Effector memory CD8-positive, alpha-beta T cell (primary cell): ENCODE measurements around the gene SUGCT.

ENCODE experiments used
- ATAC-seq: fragments of 150-1000 bp; cut with Tn5 transposase; replicated peaks from 2 replicates; pipeline ENCODE4 v1.10.0; 2021; ENCODE audit warnings: mild to moderate bottlenecking, moderate library complexity
- DNase-seq, 3 experiments: peaks; one replicate each; pipeline ENCODE4 v3.0.0; 2021
- H3K27ac Mint-ChIP-seq, 2 donors: one replicate each; pipeline ENCODE4 v1.8.0; 2022; ENCODE audit warnings: mild to moderate bottlenecking in 2 of 2, mixed read lengths in 2 of 2, moderate library complexity in 2 of 2
- H3K27me3 Mint-ChIP-seq, 2 donors: one replicate each; pipeline ENCODE4 v1.8.0; 2022; ENCODE audit warnings: mixed read lengths in 2 of 2
- H3K36me3 Mint-ChIP-seq: one replicate; pipeline ENCODE4 v1.8.0; 2022; ENCODE audit warnings: mild to moderate bottlenecking, moderate library complexity, mixed read lengths; ENCODE audit not compliant: insufficient read depth
- H3K4me1 Mint-ChIP-seq, 2 donors: one replicate each; pipeline ENCODE4 v1.8.0; 2022; ENCODE audit warnings: low read depth in 2 of 2, mixed read lengths in 2 of 2
- H3K4me3 Mint-ChIP-seq, 2 donors: one replicate each; pipeline ENCODE4 v1.8.0; 2022; ENCODE audit warnings: mild to moderate bottlenecking in 2 of 2, mixed read lengths in 2 of 2, moderate library complexity in 2 of 2
- H3K9me3 Mint-ChIP-seq, 2 donors: one replicate each; pipeline ENCODE4 v1.8.0; 2022; ENCODE audit warnings: mixed read lengths in 2 of 2

The SUGCT gene

GRCh38 chr7:40506158-40506557 is 371.4 kb downstream of the SUGCT start:
- no peak for DNase-seq

GRCh38 chr7:40507166-40507565 is 372.4 kb downstream of the SUGCT start:
- DNase-seq (no peak), ATAC-seq (no peak)
- no peaks in the 10 kb centered on the region for H3K36me3 Mint-ChIP-seq
- H3K9me3 Mint-ChIP-seq = peaks cover 0 to 7% of the 10 kb centered on the region in 2 donors
- H3K27ac Mint-ChIP-seq = no peak overlapping the region
- no peaks in the 10 kb centered on the region for H3K27me3 Mint-ChIP-seq
- no peaks in the 10 kb centered on the region for H3K4me1 Mint-ChIP-seq
- H3K4me3 Mint-ChIP-seq = no peak overlapping the region

More at GRCh38 chr7:40506158-40506557, 371.4 kb downstream of the SUGCT start:
- ATAC-seq = no peak
- Mint-ChIP-seq H3K27ac (no peak overlapping the region), H3K4me3 (no peak overlapping the region), H3K36me3 (no peaks in the 10 kb centered on the region), H3K4me1 (no peaks in the 10 kb centered on the region), H3K9me3 (peaks cover 0 to 7% of the 10 kb centered on the region in 2 donors), H3K27me3 (no peaks in the 10 kb centered on the region)

DNA sequence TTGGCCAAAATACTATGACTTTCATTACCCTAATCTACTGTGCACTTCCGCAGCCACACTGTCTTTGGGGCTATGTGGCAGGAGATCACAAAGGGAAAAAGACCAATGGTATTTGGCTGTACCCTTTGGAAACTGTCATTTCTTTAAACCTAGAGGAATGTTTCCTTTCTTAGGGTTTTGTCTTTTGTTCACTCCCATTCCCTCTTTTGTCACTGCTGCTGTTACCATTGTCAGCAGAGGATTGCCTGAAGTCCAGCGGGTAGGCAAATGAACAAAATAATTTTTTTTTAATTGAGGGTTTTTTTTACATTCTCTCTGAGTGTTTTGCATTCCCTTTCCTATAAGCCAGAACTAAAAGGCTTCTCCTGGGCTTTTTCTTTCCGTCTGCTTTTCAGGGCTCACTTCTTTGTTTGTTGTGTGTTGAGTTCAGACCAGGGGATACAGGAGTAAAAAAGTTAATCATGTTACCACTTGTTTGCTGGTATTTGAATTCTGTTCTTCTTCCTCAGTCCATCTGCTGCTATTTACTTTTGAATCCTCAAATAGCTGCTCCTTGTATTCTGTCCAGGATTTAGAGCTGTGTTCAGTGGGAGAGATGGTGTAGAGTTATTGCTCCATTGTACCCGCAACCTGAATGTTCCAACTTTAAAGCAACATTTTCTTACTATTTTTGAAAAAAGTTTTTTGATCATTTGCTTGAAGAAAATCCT is 374.6 kb downstream of the SUGCT start:
- Mint-ChIP-seq H3K27me3 (no peaks in the 10 kb centered on the region), H3K4me3 (no peak overlapping the region), H3K9me3 (peaks cover 0 to 11% of the 10 kb centered on the region in 2 donors), H3K36me3 (no peaks in the 10 kb centered on the region), H3K27ac (no peak overlapping the region), H3K4me1 (no peaks in the 10 kb centered on the region)
- DNase-seq (no peak), ATAC-seq (no peak)

GRCh38 chr7:40516376-40516775 is 381.6 kb downstream of the SUGCT start:
- Mint-ChIP-seq H3K36me3 (no peaks in the 10 kb centered on the region), H3K27ac (no peak overlapping the region), H3K9me3 (peaks cover 13 to 24% of the 10 kb centered on the region in 2 donors), H3K4me1 (no peaks in the 10 kb centered on the region), H3K4me3 (no peak overlapping the region), H3K27me3 (no peaks in the 10 kb centered on the region)
- DNase-seq = no peak
- no peak for ATAC-seq

DNA sequence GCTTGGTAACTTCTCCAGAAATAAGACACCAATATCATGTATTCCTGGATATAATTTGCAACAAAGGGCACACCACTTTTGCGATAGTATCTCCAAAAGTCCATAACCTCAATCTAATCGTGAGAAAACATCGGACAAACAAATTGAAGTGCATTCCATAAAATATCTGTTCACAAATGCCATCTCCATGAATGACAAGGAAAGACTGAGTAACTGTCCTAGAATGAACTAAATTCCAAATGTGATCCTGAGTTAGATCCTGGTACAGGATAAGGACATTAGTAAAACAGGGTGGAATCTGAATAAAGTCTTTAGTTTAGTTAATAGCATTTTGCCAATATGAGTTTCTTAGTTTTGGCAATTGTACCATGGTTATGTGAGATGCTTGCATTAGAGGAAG is 384.2 kb downstream of the SUGCT start:
- ATAC-seq = no peak
- DNase-seq = no peak
- H3K36me3 Mint-ChIP-seq = no peaks in the 10 kb centered on the region
- H3K4me3 Mint-ChIP-seq = no peak overlapping the region
- no peak overlapping the region for H3K27ac Mint-ChIP-seq
- no peaks in the 10 kb centered on the region for H3K4me1 Mint-ChIP-seq
- peaks cover 9 to 24% of the 10 kb centered on the region in 2 donors for H3K9me3 Mint-ChIP-seq
- no peaks in the 10 kb centered on the region for H3K27me3 Mint-ChIP-seq

GRCh38 chr7:40520986-40521738 is 386.4 kb downstream of the SUGCT start:
- no peak overlapping the region for H3K4me3 Mint-ChIP-seq
- DNase-seq (no peak), ATAC-seq (no peak)
- peaks cover 7 to 12% of the 10 kb centered on the region in 2 donors for H3K9me3 Mint-ChIP-seq
- H3K27ac Mint-ChIP-seq = no peak overlapping the region
- no peaks in the 10 kb centered on the region for H3K4me1 Mint-ChIP-seq
- H3K36me3 Mint-ChIP-seq = no peaks in the 10 kb centered on the region
- no peaks in the 10 kb centered on the region for H3K27me3 Mint-ChIP-seq

DNA sequence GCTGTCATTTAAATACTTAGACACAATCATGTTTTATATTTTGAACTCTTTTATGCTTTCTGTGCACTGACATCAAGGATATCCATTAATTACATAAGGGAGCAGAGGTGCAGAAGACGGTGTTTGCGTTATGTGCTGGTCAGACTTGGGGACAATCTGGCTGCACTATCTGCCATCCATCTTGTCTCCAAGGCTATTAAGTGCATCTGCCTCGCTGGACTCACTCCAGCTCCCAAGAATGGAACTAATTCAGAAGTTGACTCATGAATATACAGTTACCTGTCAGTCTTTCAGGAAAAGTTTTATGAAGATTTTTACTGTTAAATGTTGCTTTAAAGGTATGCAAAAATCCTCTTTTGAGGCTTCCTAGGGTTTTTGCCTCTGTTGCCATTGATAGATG is 391.0 kb downstream of the SUGCT start:
- no peaks in the 10 kb centered on the region for H3K27me3 Mint-ChIP-seq
- peaks cover 5 to 6% of the 10 kb centered on the region in 2 donors for H3K9me3 Mint-ChIP-seq
- no peaks in the 10 kb centered on the region for H3K36me3 Mint-ChIP-seq
- DNase-seq (no peak), ATAC-seq (no peak)
- no peaks in the 10 kb centered on the region for H3K4me1 Mint-ChIP-seq
- no peak overlapping the region for H3K27ac Mint-ChIP-seq
- no peak overlapping the region for H3K4me3 Mint-ChIP-seq

GRCh38 chr7:40526951-40527715 is 392.3 kb downstream of the SUGCT start:
- Mint-ChIP-seq H3K27me3 (no peaks in the 10 kb centered on the region), H3K9me3 (peaks cover 6 to 7% of the 10 kb centered on the region in 2 donors), H3K4me3 (no peak overlapping the region), H3K4me1 (no peaks in the 10 kb centered on the region), H3K27ac (no peak overlapping the region), H3K36me3 (no peaks in the 10 kb centered on the region)
- DNase-seq (no peak), ATAC-seq (no peak)

DNA sequence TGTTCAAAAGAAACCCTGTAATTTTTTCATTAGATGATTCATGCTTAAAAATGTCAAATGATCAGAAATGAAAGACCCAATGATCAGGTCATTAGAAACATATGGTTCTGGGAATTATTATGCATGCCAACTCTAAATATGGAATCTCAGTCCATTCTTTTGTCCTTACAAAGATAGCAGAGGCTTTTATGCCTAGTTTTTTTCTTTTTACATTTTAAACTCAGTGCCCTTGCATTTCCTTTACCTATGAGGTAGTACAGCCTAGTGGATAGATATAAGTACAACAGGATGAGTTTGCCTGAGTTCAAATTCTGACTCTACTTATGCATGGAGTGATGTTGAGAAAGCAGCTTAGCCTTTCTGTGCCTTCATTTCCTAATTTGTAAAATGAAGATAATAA is 392.9 kb downstream of the SUGCT start:
- DNase-seq (no peak), ATAC-seq (no peak)
- no peaks in the 10 kb centered on the region for H3K4me1 Mint-ChIP-seq
- peaks cover 6 to 7% of the 10 kb centered on the region in 2 donors for H3K9me3 Mint-ChIP-seq
- no peaks in the 10 kb centered on the region for H3K36me3 Mint-ChIP-seq
- H3K27me3 Mint-ChIP-seq = no peaks in the 10 kb centered on the region
- no peak overlapping the region for H3K27ac Mint-ChIP-seq
- H3K4me3 Mint-ChIP-seq = no peak overlapping the region

DNA sequence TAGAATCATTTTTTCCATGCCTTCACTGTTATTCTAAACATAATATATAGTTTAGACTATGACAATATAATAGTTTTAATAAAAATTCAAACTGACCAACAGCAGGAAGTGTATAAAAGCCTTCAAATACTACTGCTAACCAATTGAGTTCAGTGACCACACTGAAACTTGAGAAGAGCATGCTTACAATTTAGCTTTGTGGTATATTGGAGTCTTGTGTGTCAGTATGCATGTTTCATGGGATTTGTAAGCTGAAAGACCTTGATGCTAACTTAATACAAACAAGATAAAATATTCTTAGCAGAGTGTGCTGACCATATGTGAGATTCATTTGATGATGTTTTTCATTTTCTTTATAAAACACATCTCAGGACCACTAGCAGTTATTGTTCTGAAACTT is 395.5 kb downstream of the SUGCT start:
- no peaks in the 10 kb centered on the region for H3K4me1 Mint-ChIP-seq
- ATAC-seq = no peak

GRCh38 chr7:40531956-40532355 is 397.2 kb downstream of the SUGCT start:
- Mint-ChIP-seq H3K4me1 (no peaks in the 10 kb centered on the region), H3K36me3 (no peaks in the 10 kb centered on the region), H3K27ac (no peak overlapping the region), H3K9me3 (peaks cover 6 to 13% of the 10 kb centered on the region in 2 donors), H3K4me3 (no peak overlapping the region), H3K27me3 (no peaks in the 10 kb centered on the region)
- ATAC-seq (no peak), DNase-seq (no peak)

More for the DNA sequence above, 395.5 kb downstream of the SUGCT start:
- Mint-ChIP-seq H3K4me3 (no peak overlapping the region), H3K9me3 (peaks cover 4 to 7% of the 10 kb centered on the region in 2 donors), H3K27ac (no peak overlapping the region), H3K27me3 (no peaks in the 10 kb centered on the region), H3K36me3 (no peaks in the 10 kb centered on the region)
- DNase-seq = no peak

- ATAC-seq (no peak), DNase-seq (no peak)
- Mint-ChIP-seq H3K9me3 (peaks cover 6 to 16% of the 10 kb centered on the region in 2 donors), H3K4me1 (no peaks in the 10 kb centered on the region), H3K36me3 (no peaks in the 10 kb centered on the region), H3K27me3 (no peaks in the 10 kb centered on the region), H3K27ac (no peak overlapping the region), H3K4me3 (no peak overlapping the region)
Observed at GRCh38 chr7:40535678-40536077, 400.9 kb downstream of the SUGCT start.

DNA sequence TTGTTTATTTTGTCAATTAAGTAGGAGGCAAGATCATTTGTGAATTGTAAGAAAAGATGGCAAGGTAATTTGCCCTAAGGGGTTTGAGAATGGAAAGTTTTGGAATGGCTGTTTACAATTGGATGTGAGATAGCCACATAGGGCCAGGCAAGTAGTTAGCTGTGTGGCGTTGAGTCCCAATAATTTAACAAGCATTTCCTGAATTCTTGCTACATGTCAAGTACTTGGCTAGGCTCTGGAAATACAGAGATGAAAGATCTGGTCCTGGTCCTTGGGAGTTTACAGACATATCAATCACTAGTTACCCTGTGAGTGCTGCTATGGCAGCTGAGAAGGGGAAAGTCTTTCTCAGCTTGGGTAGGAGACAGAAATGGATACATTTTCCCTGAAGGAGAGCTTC is 401.6 kb downstream of the SUGCT start:
- no peaks in the 10 kb centered on the region for H3K27me3 Mint-ChIP-seq
- no peaks in the 10 kb centered on the region for H3K36me3 Mint-ChIP-seq
- no peak overlapping the region for H3K4me3 Mint-ChIP-seq
- H3K9me3 Mint-ChIP-seq = peaks cover 8 to 13% of the 10 kb centered on the region in 2 donors
- ATAC-seq (no peak), DNase-seq (no peak)
- no peaks in the 10 kb centered on the region for H3K4me1 Mint-ChIP-seq
- H3K27ac Mint-ChIP-seq = no peak overlapping the region
